ENCODE data around the gene MRGPRG. TPM values are rescaled to one million over a fixed set of nuclear protein-coding genes. Genes with fewer than 3 reads are reported as not detected.

Gene MRGPRG
- total RNA-seq, 2 experiments from 2014 or later = not detected

DNA sequence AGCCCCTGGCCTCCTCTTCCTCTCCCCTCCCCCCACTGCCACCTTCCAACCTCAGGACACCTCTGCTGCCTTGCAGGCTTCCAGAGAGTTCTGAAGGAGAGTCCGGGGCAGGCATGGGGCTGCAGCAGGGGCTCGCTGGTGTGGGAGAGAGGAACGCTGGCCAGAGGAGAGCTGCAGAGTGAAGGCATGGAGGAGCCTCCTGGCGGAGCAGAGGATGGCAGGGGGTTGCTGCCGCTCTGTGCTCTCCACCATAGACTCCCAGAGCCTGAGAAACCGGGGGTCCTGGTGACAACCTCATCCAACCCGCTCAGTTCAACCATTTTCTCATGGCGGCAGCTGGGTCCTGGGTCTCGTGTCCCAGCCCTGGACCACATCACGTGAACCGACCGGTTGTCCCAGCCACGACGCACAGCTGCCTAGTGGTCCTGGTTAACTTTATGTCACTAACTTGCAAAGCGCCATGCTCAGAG lies 17.5 kb downstream of the MRGPRG start:
- no peak overlapping the region for H3K4me3 Mint-ChIP-seq
- CTCF ChIA-PET = interaction anchor here (1.2 kb wide), 1 partner anchor 109 kb away, joined by 3 read pairs; no protein-coding TSS in a partner anchor
- H3K4me1 Mint-ChIP-seq (ENCODE audit: low read depth) = peaks cover 2% of the 10 kb centered on the region
- no peak for DNase-seq
- intact Hi-C loops (cut with micrococcal nuclease) = no loop called here
- H3K27ac Mint-ChIP-seq = no peak overlapping the region
- no peaks in the 10 kb centered on the region for H3K9me3 Mint-ChIP-seq
- peaks cover 13% of the 10 kb centered on the region for H3K27me3 Mint-ChIP-seq (ENCODE audit: low read depth)
- H3K36me3 Mint-ChIP-seq (ENCODE audit: low read depth) = no peaks in the 10 kb centered on the region

DNA sequence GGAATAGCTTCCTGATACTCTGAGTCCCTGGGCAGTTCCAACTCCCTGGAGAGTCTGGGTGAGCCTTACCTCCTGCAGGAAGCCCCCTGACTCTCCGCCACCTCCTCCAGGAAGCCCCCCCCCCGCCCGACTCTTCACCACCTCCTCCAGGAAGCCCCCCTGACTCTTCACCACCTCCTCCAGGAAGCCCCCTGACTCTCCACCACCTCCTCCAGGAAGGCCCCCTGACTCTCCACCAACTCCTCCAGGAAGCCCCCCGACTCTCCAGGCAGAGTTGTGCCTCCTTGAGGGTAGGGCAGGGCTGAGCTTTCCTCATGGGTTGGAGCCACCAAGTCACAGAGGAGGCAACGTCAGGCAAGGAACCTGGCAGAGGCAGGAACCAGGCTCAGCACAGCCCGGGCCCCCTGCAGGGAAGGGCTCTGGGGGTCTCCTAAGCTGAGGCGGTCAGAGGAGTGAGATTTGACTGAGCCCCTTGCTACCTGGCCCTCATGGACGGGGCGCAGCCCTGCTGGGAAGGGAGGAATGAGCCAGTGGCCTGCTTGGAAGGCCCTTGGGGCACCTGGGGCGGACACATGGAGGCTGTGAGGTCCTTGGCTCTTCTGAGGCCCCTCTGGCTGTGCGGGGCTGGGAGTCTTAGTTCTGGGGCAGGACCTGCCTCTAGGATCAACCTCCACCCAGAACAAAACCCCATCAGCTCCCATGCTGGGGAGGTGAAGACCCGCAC lies 18.1 kb downstream of the MRGPRG start:
- peaks cover 2% of the 10 kb centered on the region for H3K4me1 Mint-ChIP-seq (ENCODE audit: low read depth)
- intact Hi-C loops (cut with micrococcal nuclease) = no loop called here
- CTCF ChIA-PET = interaction anchor here (1.2 kb wide), 1 partner anchor 109 kb away, joined by 3 read pairs; no protein-coding TSS in a partner anchor
- H3K27ac Mint-ChIP-seq = no peak overlapping the region
- peaks cover 13% of the 10 kb centered on the region for H3K27me3 Mint-ChIP-seq (ENCODE audit: low read depth)
- DNase-seq = no peak
- no peaks in the 10 kb centered on the region for H3K9me3 Mint-ChIP-seq
- H3K36me3 Mint-ChIP-seq (ENCODE audit: low read depth) = no peaks in the 10 kb centered on the region
- H3K4me3 Mint-ChIP-seq = no peak overlapping the region

DNA sequence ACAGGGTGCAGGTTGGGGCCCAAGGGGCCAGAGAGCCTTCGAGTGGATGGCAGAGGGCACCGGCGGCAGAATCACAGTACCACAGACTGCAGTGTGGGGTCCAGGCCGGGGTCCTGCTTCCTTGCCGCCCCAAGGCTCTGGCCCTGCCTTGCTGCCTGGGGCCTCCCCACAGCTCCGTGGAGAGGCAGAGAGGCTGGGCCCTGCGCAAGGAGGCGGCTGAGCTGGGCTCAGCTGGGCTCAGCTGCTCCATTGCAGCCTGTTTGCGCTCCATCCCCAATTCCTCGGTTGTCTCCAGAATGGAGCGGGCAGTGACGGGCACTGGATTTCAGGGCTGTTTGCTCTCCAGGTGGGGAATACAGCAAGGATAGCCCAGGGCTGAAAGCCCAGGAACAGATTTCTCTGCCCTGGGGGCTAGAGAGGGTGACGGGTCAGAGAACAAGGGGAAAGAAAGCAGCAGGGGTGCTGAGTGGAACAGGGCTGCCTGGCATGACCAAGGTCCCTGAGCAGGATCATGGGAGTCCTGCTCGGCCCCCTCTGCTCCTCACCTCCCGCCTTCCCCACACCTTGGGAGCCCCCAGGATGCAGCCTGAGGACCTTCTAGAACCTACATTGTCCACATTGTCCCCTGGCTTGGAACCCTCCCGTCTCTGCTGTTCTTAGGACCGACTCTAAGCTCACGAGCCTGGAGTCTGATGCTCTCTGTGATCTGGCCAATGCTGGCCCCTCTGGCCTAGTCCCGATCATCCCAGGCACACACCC lies 18.9 kb downstream of the MRGPRG start:
- Mint-ChIP-seq H3K27me3 (ENCODE audit: low read depth) (peaks cover 10% of the 10 kb centered on the region), H3K27ac (no peak overlapping the region), H3K4me3 (no peak overlapping the region), H3K9me3 (no peaks in the 10 kb centered on the region), H3K4me1 (ENCODE audit: low read depth) (peaks cover 2% of the 10 kb centered on the region), H3K36me3 (ENCODE audit: low read depth) (no peaks in the 10 kb centered on the region)
- intact Hi-C loops (cut with micrococcal nuclease) = no loop called here
- CTCF ChIA-PET = interaction anchor here (0.5 to 1.2 kb wide), 2 partner anchors 108 to 156 kb away, joined by 3 to 4 read pairs; no protein-coding TSS in a partner anchor
- DNase-seq = no peak

DNA sequence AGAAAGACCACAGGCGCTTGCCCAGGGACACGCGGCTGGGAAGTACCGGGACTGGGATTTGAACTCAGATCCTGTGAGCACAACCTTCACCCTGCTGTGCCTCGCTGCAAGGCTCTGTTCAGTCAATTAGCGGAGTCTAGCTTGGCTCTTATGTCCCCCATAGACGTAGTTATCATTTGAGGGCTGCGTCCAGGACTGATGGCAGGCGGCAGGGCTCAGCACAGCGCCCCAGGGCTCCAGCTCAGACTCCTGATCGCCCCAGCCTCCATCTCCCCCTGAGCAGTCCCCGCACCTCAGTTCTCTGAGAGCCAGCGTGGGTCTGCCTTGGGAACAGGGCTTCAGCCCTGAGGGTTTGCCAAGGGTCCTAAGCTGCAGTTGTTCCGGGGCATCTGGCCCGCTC lies 19.8 kb downstream of the MRGPRG start:
- intact Hi-C loops (cut with micrococcal nuclease) = no loop called here
- Mint-ChIP-seq H3K9me3 (no peaks in the 10 kb centered on the region), H3K4me3 (no peak overlapping the region), H3K4me1 (ENCODE audit: low read depth) (peaks cover 2% of the 10 kb centered on the region), H3K27me3 (ENCODE audit: low read depth) (peaks cover 10% of the 10 kb centered on the region), H3K27ac (no peak overlapping the region), H3K36me3 (ENCODE audit: low read depth) (no peaks in the 10 kb centered on the region)
- CTCF ChIA-PET = no interaction called here
- DNase-seq = no peak

DNA sequence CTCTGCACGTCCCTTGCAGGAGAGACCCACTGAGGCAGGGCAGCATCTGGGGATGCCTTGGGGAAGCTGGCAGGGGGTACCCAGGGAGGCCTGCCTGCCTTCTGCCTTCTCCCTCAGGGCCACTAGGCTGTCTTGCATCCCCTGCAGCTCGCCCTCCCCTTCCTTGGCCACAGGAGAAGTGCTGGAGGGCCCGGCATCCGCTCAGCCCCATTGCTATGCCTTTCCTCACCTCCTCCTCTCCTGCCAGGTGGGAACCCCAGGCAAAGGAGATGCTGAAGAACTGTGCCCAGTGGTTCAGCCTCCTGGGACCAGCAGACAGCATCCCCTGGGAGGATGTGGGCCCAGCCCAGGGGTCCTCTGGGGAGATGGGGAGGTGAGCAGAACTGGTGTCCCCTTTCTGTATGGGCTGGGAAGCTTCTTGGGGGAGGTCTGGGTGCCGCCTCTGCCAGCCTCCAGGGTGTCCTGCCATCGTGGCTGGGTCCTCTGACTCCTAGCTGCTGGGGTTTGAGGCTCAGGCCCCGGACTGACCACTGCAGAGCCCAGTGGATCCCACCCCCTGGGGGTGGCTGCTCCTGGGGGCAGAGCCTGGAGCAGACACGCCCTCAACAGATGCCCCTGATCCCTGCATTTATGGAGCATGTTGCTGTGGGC lies 20.6 kb downstream of the MRGPRG start:
- Mint-ChIP-seq H3K4me1 (ENCODE audit: low read depth) (peaks cover 2% of the 10 kb centered on the region), H3K27me3 (ENCODE audit: low read depth) (peaks cover 10% of the 10 kb centered on the region), H3K9me3 (no peaks in the 10 kb centered on the region), H3K36me3 (ENCODE audit: low read depth) (no peaks in the 10 kb centered on the region), H3K27ac (no peak overlapping the region), H3K4me3 (no peak overlapping the region)
- intact Hi-C loops (cut with micrococcal nuclease) = no loop called here
- DNase-seq = no peak
- CTCF ChIA-PET = no interaction called here

DNA sequence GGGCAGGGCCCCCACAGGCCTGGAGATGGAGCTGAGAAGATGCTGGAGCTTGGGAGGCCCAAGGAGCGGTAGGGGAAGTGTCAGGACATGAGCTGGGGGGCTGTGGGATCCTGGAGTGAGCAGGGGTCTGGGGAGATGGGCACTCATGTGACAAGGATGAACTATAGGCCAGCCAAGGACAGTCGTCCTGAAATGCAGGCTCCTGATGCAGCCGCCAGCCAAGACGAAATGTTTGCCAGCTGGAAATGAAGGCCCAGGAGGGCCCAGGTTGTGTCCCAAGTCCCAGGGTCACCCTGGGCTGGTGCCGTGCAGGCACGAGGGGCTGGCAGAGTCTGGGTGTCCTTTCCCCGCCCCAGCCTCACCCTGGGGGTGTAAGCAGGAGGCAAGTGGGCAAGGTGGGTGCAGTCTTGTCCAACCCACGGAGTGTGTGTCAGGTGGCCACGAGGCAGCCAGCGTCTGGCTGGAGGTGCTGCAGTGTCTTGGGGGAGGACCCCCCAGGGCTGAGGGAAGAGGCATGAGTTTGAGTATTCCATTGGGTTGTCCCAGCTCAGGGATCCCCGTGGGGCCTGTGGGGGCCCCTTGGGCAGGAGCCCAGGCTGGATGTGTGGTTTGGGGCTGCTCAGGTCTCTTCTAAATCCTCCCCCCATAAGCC lies 21.4 kb downstream of the MRGPRG start:
- H3K36me3 Mint-ChIP-seq (ENCODE audit: low read depth) = no peaks in the 10 kb centered on the region

DNA sequence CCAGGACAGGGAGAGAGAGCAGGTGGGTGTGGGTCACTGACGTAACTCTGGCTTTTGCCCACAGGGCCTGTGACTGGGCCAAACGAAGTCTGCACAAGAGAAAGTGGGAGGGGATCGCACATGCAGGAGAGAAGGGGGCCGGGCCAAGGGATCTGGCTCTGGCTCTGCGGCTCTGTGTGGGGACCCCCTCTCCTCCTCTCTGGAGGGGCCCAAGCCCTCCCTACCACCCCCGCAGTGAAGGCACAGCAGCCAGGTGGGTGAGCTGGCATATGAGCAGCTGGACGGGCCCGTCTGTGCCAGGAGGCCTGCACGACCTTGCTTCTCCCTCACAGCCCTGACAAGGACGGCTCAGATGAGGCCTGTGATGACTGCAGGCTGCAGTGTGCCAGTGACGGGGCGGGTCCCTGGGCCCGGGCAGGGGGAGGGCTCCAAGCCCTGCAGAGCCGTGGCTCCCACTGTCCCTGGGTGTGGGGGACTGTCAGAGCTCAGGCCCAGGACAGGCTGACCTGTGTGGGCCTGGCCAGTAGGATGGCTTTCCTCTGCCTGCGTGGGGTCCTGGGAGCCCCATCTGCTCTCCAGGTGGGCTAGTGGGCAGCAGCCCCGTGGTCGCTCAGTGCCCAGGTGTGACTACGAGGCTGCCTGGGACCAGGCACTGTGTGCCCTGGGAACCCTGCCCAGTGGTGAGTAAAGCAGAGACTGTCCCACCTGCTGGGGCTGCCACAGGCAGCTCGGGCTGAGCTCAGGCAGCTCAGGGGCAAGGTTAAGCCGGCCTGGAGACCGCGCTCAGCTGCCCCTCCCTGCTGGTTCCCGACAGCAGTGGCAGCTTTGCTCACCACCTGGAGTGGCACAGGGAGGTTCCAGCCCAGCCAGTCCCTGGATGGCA lies 22.2 kb downstream of the MRGPRG start:
- H3K9me3 Mint-ChIP-seq = no peaks in the 10 kb centered on the region
- no peak overlapping the region for H3K27ac Mint-ChIP-seq
- H3K4me1 Mint-ChIP-seq (ENCODE audit: low read depth) = no peaks in the 10 kb centered on the region
- no peak overlapping the region for H3K4me3 Mint-ChIP-seq
- DNase-seq = no peak
- intact Hi-C loops (cut with micrococcal nuclease) = no loop called here
- peaks cover 2% of the 10 kb centered on the region for H3K27me3 Mint-ChIP-seq (ENCODE audit: low read depth)
- no peaks in the 10 kb centered on the region for H3K36me3 Mint-ChIP-seq (ENCODE audit: low read depth)
- CTCF ChIA-PET = no interaction called here

More for the DNA sequence above, 21.4 kb downstream of the MRGPRG start:
- Mint-ChIP-seq H3K27ac (no peak overlapping the region), H3K4me3 (no peak overlapping the region), H3K9me3 (no peaks in the 10 kb centered on the region), H3K4me1 (ENCODE audit: low read depth) (no peaks in the 10 kb centered on the region), H3K27me3 (ENCODE audit: low read depth) (peaks cover 6% of the 10 kb centered on the region)
- CTCF ChIA-PET = no interaction called here
- DNase-seq = no peak
- intact Hi-C loops (cut with micrococcal nuclease) = no loop called here

DNA sequence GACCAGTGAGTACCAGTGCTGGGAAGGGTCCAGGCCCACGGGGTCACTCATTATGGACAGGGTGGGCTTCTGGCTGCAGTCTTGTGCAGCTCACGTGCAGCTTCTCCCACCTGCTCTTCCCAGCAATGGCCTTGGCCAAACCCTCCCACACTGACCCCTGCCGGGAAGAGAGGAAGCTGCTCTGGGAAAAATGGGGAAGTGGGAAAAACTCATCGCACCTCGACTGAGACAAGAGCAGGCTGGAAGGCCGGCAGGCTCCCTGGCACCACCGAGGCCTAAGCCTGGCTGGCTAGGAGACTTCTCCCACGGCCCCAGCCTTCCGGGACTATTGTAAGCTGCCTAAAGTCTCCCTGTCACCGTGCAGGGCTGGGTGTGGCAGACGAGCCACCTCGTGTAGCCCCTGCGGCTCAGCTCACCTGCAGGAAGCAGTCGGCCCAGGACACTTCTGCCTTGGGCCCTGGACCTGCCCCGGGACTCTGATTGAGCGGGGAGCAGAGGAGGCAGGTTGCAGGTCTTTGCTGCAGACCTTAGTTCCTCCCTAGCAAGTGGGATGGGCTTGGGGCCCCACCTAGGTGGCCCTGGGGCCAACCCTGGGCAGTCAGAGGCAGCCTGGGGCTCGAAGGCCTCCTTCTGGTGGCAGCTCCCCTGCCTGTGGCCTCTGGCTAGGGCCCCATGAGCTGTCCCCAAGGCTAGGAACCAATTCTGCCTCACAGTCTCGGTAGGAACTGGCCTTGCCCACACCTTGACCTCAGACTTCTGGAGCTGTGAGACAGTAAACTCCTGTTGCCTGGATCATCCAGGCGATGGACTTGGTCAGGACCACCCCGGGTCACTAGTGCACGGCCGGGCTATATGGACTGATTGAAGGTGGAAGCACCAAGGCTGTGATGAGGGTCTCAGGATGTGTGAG lies 23.1 kb downstream of the MRGPRG start:
- DNase-seq = no peak

DNA sequence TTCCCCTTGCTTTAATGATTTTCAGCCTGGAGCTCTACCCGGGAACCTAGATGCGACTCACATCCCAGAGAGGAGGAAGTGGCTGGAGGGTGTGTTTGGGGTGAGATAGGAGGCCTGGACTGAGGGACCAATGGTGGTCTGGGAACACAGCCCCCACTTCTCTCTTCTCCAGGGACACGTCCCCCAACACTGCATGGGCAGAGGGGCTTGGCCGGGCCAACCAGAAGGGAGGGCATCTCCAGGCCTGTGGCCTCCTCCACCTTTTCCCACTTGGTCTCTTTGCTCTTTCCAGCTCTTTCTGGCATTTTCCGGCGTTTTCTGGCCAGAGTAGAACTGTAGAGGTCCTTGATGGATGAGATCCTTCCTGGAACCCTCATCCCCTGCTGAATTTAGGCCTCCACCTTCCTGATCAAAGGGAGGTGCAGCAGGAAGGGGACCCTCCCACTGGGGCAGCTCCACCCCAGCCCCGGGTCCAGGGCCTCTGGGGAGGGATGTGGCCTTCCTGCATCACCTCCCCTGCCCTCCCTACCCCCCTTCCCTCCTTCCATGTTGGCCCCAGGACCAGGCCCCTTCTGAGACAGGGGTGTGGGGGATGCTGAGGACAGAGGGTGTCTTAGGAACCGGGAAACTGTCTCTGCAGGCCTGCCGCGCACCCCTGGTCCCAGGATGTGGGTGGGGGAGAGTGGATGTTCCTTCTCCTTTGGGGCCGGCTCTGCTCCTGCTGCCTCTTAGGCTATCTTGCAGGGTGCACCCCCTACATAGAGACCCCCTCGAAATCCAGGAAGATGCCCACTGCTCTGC lies 24.4 kb downstream of the MRGPRG start:
- no peak overlapping the region for H3K27ac Mint-ChIP-seq
- no peaks in the 10 kb centered on the region for H3K27me3 Mint-ChIP-seq (ENCODE audit: low read depth)
- H3K4me3 Mint-ChIP-seq = no peak overlapping the region
- no peaks in the 10 kb centered on the region for H3K9me3 Mint-ChIP-seq
- CTCF ChIA-PET = no interaction called here
- DNase-seq = no peak
- H3K4me1 Mint-ChIP-seq (ENCODE audit: low read depth) = no peaks in the 10 kb centered on the region
- H3K36me3 Mint-ChIP-seq (ENCODE audit: low read depth) = no peaks in the 10 kb centered on the region
- intact Hi-C loops (cut with micrococcal nuclease) = no loop called here

More for the DNA sequence above, 23.1 kb downstream of the MRGPRG start:
- Mint-ChIP-seq H3K4me3 (no peak overlapping the region), H3K9me3 (no peaks in the 10 kb centered on the region), H3K27me3 (ENCODE audit: low read depth) (no peaks in the 10 kb centered on the region), H3K4me1 (ENCODE audit: low read depth) (no peaks in the 10 kb centered on the region), H3K27ac (no peak overlapping the region), H3K36me3 (ENCODE audit: low read depth) (no peaks in the 10 kb centered on the region)
- CTCF ChIA-PET = no interaction called here
- intact Hi-C loops (cut with micrococcal nuclease) = no loop called here

DNA sequence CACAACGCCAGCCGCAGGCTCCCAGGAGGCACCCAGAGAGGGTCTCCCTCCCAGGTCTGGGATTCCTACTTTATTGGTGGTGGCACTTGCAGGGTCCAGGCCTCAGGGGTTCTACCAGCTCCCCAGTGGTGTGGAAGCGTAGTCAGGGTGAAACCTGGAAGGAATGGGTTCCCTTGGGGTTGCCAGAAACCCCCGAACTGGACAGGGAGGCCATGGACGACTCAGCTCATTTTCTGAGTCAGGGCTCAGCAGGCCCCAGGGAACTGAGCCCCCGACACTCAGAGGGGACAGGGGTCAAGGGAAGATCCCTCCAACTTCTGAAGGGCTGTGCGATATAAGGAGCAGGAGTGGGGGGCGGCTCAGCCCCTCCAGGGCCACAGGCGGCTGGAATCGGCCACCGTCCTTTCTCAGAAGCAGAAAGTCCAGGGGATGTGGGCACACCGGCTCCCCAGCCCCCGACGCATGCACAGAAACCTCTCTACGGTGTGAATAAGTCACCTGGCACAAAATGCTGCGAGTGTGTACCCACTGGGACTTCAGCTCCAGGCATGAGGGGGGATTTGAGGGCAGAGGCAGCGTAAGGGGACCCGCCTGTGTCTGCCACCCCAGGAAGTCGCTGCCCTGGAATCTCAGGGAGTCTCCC lies 25.1 kb downstream of the MRGPRG start:
- intact Hi-C loops (cut with micrococcal nuclease) = no loop called here
- Mint-ChIP-seq H3K36me3 (ENCODE audit: low read depth) (no peaks in the 10 kb centered on the region), H3K4me1 (ENCODE audit: low read depth) (no peaks in the 10 kb centered on the region), H3K9me3 (no peaks in the 10 kb centered on the region), H3K4me3 (no peak overlapping the region), H3K27ac (no peak overlapping the region), H3K27me3 (ENCODE audit: low read depth) (no peaks in the 10 kb centered on the region)
- CTCF ChIA-PET = no interaction called here
- no peak for DNase-seq

All from activated naive CD4-positive, alpha-beta T cell treated with anti-CD3 and anti-CD28 coated beads for 36 hours (primary cell).